ENCODE results near the gene PHF13. TPM values are rescaled to one million over a fixed set of nuclear protein-coding genes. Genes with fewer than 3 reads are reported as not detected.

PHF13 gene
- total and polyA plus RNA-seq, 8 donors = 4.0 to 8.3 (median 4.8) TPM

DNA sequence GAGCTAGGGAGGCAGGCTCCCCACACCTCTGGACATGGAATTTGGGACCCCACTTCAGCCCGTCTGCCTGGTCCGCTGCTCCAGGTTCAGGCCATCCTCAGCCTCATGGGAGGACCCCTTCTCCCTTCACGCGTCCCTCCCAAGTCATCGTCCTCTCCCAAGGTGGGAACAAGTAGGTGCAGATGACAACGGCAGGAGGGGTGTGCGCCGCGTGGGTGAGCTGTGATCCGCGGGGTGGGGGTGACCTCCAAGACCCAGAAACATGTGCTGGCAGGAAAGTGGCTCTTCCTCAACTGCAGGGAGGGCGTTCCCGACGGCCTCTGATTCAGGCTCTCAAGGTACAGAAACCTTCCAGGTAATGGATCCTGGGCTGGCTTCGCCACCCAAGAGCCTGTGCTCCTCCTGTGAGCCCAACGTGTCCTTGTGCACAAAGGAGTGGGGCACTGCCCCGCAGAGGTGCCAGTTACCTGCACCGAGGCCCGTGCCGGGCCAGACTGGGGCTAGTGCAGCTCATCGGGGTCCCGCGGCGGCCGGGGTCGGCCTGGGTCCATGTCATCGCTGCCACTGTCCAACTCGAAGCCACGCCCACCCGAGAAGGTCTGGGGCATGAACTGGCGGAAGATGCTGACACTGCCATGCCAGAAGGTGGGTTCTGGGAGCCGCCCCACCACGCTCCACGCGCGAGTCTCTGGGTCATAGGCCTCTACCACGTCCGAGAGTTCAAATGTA, 20.5 kb upstream of the PHF13 start:
- Histone ChIP-seq H3K27ac (no peak overlapping the region), H3K4me1 (peaks cover 0 to 9% (median 8%) of the 10 kb centered on the region in 3 donors), H3K36me3 (peaks cover 6 to 73% (median 65%) of the 10 kb centered on the region in 3 donors), H3K9me3 (no peaks in the 10 kb centered on the region), H3K4me3 (no peak overlapping the region), H3K27me3 (no peaks in the 10 kb centered on the region)
- DNase-seq = no peak
- WGBS, 2 donors = 89 to 90% methylated on average over 38 of the region's 38 CpGs
- ATAC-seq = no peak
- no peak for FAIRE-seq
- intact Hi-C loops (cut with DNase I) = loop anchor here in 1 of 3 donors (10.0 kb wide), 1 partner anchor 58 kb away; no protein-coding TSS in a partner anchor
- TF ChIP-seq, protein P1, sequence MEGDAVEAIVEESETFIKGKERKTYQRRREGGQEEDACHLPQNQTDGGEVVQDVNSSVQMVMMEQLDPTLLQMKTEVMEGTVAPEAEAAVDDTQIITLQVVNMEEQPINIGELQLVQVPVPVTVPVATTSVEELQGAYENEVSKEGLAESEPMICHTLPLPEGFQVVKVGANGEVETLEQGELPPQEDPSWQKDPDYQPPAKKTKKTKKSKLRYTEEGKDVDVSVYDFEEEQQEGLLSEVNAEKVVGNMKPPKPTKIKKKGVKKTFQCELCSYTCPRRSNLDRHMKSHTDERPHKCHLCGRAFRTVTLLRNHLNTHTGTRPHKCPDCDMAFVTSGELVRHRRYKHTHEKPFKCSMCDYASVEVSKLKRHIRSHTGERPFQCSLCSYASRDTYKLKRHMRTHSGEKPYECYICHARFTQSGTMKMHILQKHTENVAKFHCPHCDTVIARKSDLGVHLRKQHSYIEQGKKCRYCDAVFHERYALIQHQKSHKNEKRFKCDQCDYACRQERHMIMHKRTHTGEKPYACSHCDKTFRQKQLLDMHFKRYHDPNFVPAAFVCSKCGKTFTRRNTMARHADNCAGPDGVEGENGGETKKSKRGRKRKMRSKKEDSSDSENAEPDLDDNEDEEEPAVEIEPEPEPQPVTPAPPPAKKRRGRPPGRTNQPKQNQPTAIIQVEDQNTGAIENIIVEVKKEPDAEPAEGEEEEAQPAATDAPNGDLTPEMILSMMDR (IDR thresholded peaks at IDR 0.05) = no peak

DNA sequence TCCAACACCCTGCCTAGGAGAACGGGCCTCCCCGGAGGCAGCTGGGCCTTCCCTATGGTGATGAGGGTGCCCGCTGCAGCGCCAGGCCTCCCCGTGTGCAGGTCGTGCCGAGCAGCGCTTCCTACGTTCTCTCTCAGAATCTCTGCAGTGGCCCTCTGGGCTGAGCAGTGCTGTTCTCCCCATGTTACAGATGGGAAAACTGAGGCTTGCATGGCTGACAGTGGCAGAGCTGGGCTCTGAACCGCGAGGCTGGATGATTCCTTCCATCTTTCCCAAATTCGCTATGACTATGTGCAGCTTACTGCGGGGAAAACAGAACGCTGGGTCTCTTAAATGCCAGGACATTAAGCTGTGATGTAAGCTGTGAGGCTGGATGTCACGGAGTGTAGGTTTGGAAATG, 19.7 kb upstream of the PHF13 start:
- Histone ChIP-seq H3K36me3 (peaks cover 6 to 77% (median 59%) of the 10 kb centered on the region in 3 donors), H3K27me3 (no peaks in the 10 kb centered on the region), H3K9me3 (no peaks in the 10 kb centered on the region), H3K27ac (no peak overlapping the region), H3K4me1 (peaks cover 0 to 14% (median 8%) of the 10 kb centered on the region in 3 donors), H3K4me3 (no peak overlapping the region)
- 94% methylated on average over 13 to 15 of the region's 15 CpGs for WGBS, 2 donors
- TF ChIP-seq, protein P1 (IDR thresholded peaks at IDR 0.05) = no peak
- ATAC-seq = no peak
- intact Hi-C loops (cut with DNase I) = loop anchor here in 1 of 3 donors (10.0 kb wide), 1 partner anchor 59 kb away; no protein-coding TSS in a partner anchor
- DNase-seq = no peak
- FAIRE-seq = no peak

DNA sequence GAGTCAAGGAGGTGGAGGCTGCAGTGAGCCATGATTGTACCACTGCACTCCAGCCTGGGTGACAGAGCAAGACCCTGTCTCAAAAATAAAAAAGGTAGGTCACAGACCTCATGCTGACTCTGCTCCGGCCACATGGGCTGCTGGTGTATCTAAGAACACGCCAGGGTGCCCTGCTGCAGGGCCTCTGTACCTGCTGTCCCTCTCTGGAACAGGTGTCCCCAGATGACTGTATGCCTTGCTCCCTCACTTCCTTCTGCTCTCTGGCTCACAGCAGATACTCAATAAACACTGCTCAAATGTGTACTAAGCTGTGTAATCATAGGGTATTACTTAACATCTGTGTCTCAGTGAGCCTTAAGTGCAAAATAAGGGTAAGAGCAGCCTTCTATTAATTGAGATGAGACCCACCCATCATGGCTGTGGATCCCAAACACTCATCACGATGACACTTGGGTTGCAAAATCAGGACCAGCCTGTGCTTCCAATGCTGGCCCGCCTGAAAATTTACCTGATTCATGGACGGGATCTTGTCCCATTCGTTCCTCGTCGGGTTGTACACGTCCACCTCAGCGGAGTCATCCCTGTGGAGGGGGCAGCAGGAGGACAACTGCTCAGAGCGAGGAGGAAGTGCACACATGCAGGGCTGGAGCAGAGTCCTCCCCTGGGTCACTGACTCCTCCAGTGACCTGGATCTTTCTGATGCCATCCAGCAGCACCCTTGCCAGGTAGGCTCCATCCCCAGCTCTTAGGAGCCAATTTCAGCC, 18.4 kb upstream of the PHF13 start:
- intact Hi-C loops (cut with DNase I) = loop anchor here in 1 of 3 donors (10.0 kb wide), 1 partner anchor 60 kb away; no protein-coding TSS in a partner anchor
- ATAC-seq (peak in 2 of 4 donors; percentile 28 to 46), FAIRE-seq (no peak), DNase-seq (no peak)
- no peak overlapping the region for H3K4me3 ChIP-seq
- H3K4me1 ChIP-seq = peaks cover 0 to 27% (median 8%) of the 10 kb centered on the region in 3 donors
- WGBS, 2 donors = 87% methylated on average over 11 of the region's 11 CpGs
- H3K9me3 ChIP-seq = no peaks in the 10 kb centered on the region
- H3K27ac ChIP-seq = no peak overlapping the region
- TF ChIP-seq, protein P1 (IDR thresholded peaks at IDR 0.05) = no peak
- H3K27me3 ChIP-seq = no peaks in the 10 kb centered on the region
- peaks cover 6 to 69% (median 48%) of the 10 kb centered on the region in 3 donors for H3K36me3 ChIP-seq

DNA sequence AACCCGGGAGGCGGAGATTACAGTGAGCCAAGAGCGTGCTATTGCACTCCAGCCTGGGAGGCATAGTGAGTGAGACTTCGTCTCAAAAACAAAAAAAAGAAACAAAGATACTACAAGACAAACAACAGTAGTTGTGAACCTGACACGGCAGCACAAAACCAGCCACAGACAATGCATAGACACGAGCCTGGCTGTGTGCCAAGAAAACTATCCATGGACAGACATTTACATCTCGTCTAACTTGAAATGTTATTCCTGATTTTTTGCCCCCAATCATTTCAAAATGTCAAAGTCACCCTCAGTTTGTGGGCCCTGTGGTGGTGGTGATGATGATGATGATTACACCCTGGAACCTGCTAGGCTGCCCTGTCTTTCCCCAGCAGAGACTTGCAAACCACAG, 17.2 kb upstream of the PHF13 start:
- intact Hi-C loops (cut with DNase I) = loop anchor here in 1 of 3 donors (10.0 kb wide), 1 partner anchor 62 kb away; no protein-coding TSS in a partner anchor
- FAIRE-seq = no peak
- Histone ChIP-seq H3K27me3 (no peaks in the 10 kb centered on the region), H3K27ac (no peak overlapping the region), H3K36me3 (peaks cover 6 to 68% (median 48%) of the 10 kb centered on the region in 3 donors), H3K4me1 (peaks cover 0 to 33% (median 8%) of the 10 kb centered on the region in 3 donors), H3K9me3 (no peaks in the 10 kb centered on the region), H3K4me3 (no peak overlapping the region)
- no peak for DNase-seq
- 51 to 55% methylated on average over 7 of the region's 7 CpGs for WGBS, 2 donors
- TF ChIP-seq, protein P1 (IDR thresholded peaks at IDR 0.05) = no peak
- ATAC-seq = no peak
